Fibroblast of lung (primary cell): Measurements from ENCODE around the gene ASTN2. TPM values are rescaled to one million over a fixed set of nuclear protein-coding genes. Genes with fewer than 3 reads are reported as not detected.

Experiments
- DNase-seq, 2 donors: peaks; one replicate each; pipeline versions ENCODE4 v3.0.0 to v3.0.0-alpha.2; 2010; ENCODE audit warnings: low read depth in 2 of 2
- H2AFZ ChIP-seq: 2 replicates; pipeline ENCODE4 v1.5.1; 2012; ENCODE audit warnings: low read length, control low read depth, inconsistent platforms
- H3K27ac ChIP-seq: 2 replicates; pipeline ENCODE4 v1.5.1; 2011; ENCODE audit warnings: low read length, control low read depth; ENCODE audit not compliant: insufficient read depth
- H3K27me3 ChIP-seq: 2 replicates; pipeline ENCODE4 v1.5.1; 2011; ENCODE audit warnings: mild to moderate bottlenecking, low read length; ENCODE audit not compliant: control insufficient read depth, insufficient read depth
- H3K36me3 ChIP-seq: 2 replicates; pipeline ENCODE4 v1.5.1; 2011; ENCODE audit warnings: low read length; ENCODE audit not compliant: control insufficient read depth, insufficient read depth
- H3K4me1 ChIP-seq: 2 replicates; pipeline ENCODE4 v1.5.1; 2011; ENCODE audit warnings: low read length; ENCODE audit not compliant: control insufficient read depth, insufficient read depth; ENCODE audit errors: extremely low read depth
- H3K4me2 ChIP-seq: 2 replicates; pipeline ENCODE4 v1.5.1; 2011; ENCODE audit warnings: low read length, control low read depth; ENCODE audit not compliant: insufficient read depth; ENCODE audit errors: extremely low read depth
- H3K4me3 ChIP-seq, 4 experiments: fragments of 200-600 bp in 1 of 4; sonication (generic) in 1 of 4; replicated peaks in 1 of 4; 2 replicates each; pipeline ENCODE4 v1.5.1; 2011 to 2016; ENCODE audit warnings: low read length in 4 of 4, low read depth in 3 of 4, mild to moderate bottlenecking in 3 of 4, control low read depth in 2 of 4, inconsistent platforms in 1 of 4, mixed read lengths in 1 of 4; ENCODE audit not compliant: insufficient read depth in 1 of 4; ENCODE audit errors: control extremely low read depth in 1 of 4
- H3K79me2 ChIP-seq: 2 replicates; pipeline ENCODE4 v1.5.1; 2012; ENCODE audit warnings: mild to moderate bottlenecking, low read length, inconsistent platforms; ENCODE audit not compliant: control insufficient read depth, insufficient read depth
- H3K9ac ChIP-seq: 2 replicates; pipeline ENCODE4 v1.5.1; 2011; ENCODE audit warnings: mild to moderate bottlenecking, low read length, control low read depth; ENCODE audit not compliant: insufficient read depth
- H3K9me3 ChIP-seq: 2 replicates; pipeline ENCODE4 v1.5.1; 2012; ENCODE audit warnings: low read depth, low read length; ENCODE audit not compliant: control insufficient read depth, insufficient read depth
- H4K20me1 ChIP-seq: 2 replicates; pipeline ENCODE4 v1.5.1; 2011; ENCODE audit warnings: low read length; ENCODE audit not compliant: control insufficient read depth, insufficient read depth; ENCODE audit errors: extremely low read depth
- CTCF ChIP-seq, 2 donors: IDR thresholded peaks in 1 of 2; conservative IDR thresholded peaks in 1 of 2; 1 replicate in 1 of 2; 2 replicates in 1 of 2; pipeline ENCODE4 v1.5.1; 2011 to 2012; ENCODE audit warnings: low read length in 2 of 2, control low read depth in 1 of 2, inconsistent platforms in 1 of 2, low read depth in 1 of 2, mild to moderate bottlenecking in 1 of 2
- EZH2 ChIP-seq: IDR thresholded peaks from 2 replicates; pipeline ENCODE4 v1.5.1; 2012; ENCODE audit warnings: low read length, control low read depth, mild to moderate bottlenecking; ENCODE audit errors: missing control alignments
- polyA plus RNA-seq, 2 donors: library from polyadenylated mRNA; depleted of rRNA in 1 of 2; stranded (reverse) in 1 of 2; unstranded in 1 of 2; fragments of >200 nt; gene quantifications; 2 replicates each; pipeline ENCODE4 v1.2.1, GENCODE V29; 2011 to 2012; ENCODE audit warnings: missing spikeins in 1 of 2
- total RNA-seq: library from RNA; depleted of rRNA; stranded (reverse); fragments of >200 nt; gene quantifications from 2 replicates; pipeline ENCODE4 v1.2.1, GENCODE V29; 2014

The ASTN2 gene
- total and polyA plus RNA-seq, 2 donors (not counting 1 experiment from before 2014, with no cell fraction given): 2.2 to 19.2 TPM

DNA sequence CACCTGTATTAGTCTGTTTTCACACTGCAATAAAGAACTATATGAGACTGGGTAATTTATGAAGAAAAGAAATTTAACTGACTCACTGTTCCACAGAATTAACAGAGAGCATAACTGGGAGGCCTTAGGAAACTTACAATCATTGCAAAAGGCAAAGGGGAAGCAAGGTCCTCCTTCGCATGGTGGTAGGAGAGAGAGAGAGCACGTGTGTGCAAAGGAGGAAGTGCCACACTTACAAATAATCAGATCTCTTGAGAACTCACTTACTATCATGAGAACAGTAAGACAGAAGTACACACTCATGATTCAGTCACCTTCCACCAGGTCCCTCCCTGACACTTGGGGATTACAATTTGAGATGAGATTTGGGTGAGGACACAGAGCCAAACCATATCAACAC is 469.0 kb downstream of the ASTN2 start:
- H3K4me2 ChIP-seq: no peak overlapping the region
- no peak overlapping the region for H3K27ac ChIP-seq
- no peaks in the 10 kb centered on the region for H3K9me3 ChIP-seq
- no peaks in the 10 kb centered on the region for H4K20me1 ChIP-seq
- H3K79me2 ChIP-seq: no peaks in the 10 kb centered on the region
- H3K4me3 ChIP-seq: no peak overlapping the region
- H3K4me1 ChIP-seq: no peaks in the 10 kb centered on the region
- H3K27me3 ChIP-seq: no peaks in the 10 kb centered on the region
- no peak for DNase-seq
- H2AFZ ChIP-seq: no peak overlapping the region
- TF ChIP-seq EZH2 (no peak), CTCF (conservative IDR thresholded peaks at IDR 0.05 in 1 of 2, IDR thresholded peaks at IDR 0.05 in 1 of 2; ENCODE audit: low read depth in 1 of 2, low read length in 2 of 2) (no peak)
- no peak overlapping the region for H3K9ac ChIP-seq
- no peaks in the 10 kb centered on the region for H3K36me3 ChIP-seq

- no peak overlapping the region for H3K4me2 ChIP-seq
- TF ChIP-seq CTCF (conservative IDR thresholded peaks at IDR 0.05 in 1 of 2, IDR thresholded peaks at IDR 0.05 in 1 of 2; ENCODE audit: low read depth in 1 of 2, low read length in 2 of 2): no peak
- TF ChIP-seq EZH2: no peak
- H3K9ac ChIP-seq: no peak overlapping the region
- no peak overlapping the region for H2AFZ ChIP-seq
- DNase-seq: no peak
- no peaks in the 10 kb centered on the region for H3K27me3 ChIP-seq
- H3K79me2 ChIP-seq: no peaks in the 10 kb centered on the region
- H4K20me1 ChIP-seq: no peaks in the 10 kb centered on the region
- H3K4me3 ChIP-seq: no peak overlapping the region
- H3K36me3 ChIP-seq: no peaks in the 10 kb centered on the region
- no peak overlapping the region for H3K27ac ChIP-seq
- H3K4me1 ChIP-seq: no peaks in the 10 kb centered on the region
- no peaks in the 10 kb centered on the region for H3K9me3 ChIP-seq
These were observed 469.9 kb downstream of the ASTN2 start for GRCh38 chr9:116944714-116945534.

DNA sequence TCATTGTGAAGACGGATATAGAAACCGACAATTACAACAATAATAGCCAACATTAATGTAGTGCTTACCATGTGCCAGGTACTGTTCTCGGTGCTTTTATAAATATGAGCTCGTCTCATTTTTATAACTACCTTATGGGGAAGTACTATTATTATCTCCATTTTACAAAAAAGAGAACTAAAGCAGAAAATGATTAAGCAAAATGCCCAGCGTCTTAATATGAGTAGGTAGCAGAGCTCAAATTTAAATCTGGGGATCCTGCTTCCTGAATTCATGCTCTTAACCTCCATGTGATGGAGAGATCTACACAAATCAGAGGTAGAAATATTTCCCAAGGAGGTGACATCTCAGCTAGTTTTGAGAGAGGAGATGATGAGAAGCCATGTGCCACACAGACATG is 470.9 kb downstream of the ASTN2 start:
- H3K36me3 ChIP-seq: no peaks in the 10 kb centered on the region
- H3K4me3 ChIP-seq: no peak overlapping the region
- no peak overlapping the region for H3K27ac ChIP-seq
- H3K9me3 ChIP-seq: no peaks in the 10 kb centered on the region
- no peak overlapping the region for H2AFZ ChIP-seq
- no peaks in the 10 kb centered on the region for H3K4me1 ChIP-seq
- no peaks in the 10 kb centered on the region for H3K27me3 ChIP-seq
- TF ChIP-seq CTCF (conservative IDR thresholded peaks at IDR 0.05 in 1 of 2, IDR thresholded peaks at IDR 0.05 in 1 of 2; ENCODE audit: low read depth in 1 of 2, low read length in 2 of 2) (no peak), EZH2 (no peak)
- H3K79me2 ChIP-seq: no peaks in the 10 kb centered on the region
- no peak for DNase-seq
- H3K9ac ChIP-seq: no peak overlapping the region
- no peaks in the 10 kb centered on the region for H4K20me1 ChIP-seq
- H3K4me2 ChIP-seq: no peak overlapping the region
